WTC11 (cell line): ENCODE results near the gene TBC1D14. TPM values are rescaled to one million over a fixed set of nuclear protein-coding genes. Genes with fewer than 3 reads are reported as not detected.

Experiments
- ATAC-seq: fragments of 200-7000 bp; cut with Tn5 transposase; 2 replicates; pipeline ENCODE4 v1.10.0; 2021; ENCODE audit warnings: mild to moderate bottlenecking, moderate library complexity
- CTCF ChIA-PET: fragments of 300-600 bp; sonication (Branson Sonifier 250); formaldehyde crosslinking; loops from one replicate; lab custom pipeline; 2021; ENCODE audit warnings: antibody characterized with exemption; lab: Charles Lee
- POLR2A ChIA-PET: fragments of 350-600 bp; sonication (Branson Sonifier 250); formaldehyde crosslinking; loops from one replicate; lab custom pipeline; 2021; ENCODE audit warnings: antibody characterized with exemption; lab: Charles Lee
- DNase-seq: peaks from one replicate; pipeline ENCODE4 v3.0.0; 2021; ENCODE audit warnings: low spot score
- H3K27ac Mint-ChIP-seq: 2 replicates; pipeline ENCODE4 v1.8.0; 2021; ENCODE audit warnings: mixed read lengths
- H3K27me3 Mint-ChIP-seq: 2 replicates; pipeline ENCODE4 v1.8.0; 2021; ENCODE audit warnings: low read depth, mild to moderate bottlenecking, moderate library complexity, mixed read lengths
- H3K36me3 Mint-ChIP-seq: 2 replicates; pipeline ENCODE4 v1.8.0; 2021; ENCODE audit warnings: mixed read lengths
- H3K4me1 Mint-ChIP-seq: 2 replicates; pipeline ENCODE4 v1.8.0; 2022; ENCODE audit warnings: mixed read lengths
- H3K4me3 Mint-ChIP-seq: 2 replicates; pipeline ENCODE4 v1.8.0; 2021; ENCODE audit warnings: mild to moderate bottlenecking, moderate library complexity, mixed read lengths
- H3K9me3 Mint-ChIP-seq: 2 replicates; pipeline ENCODE4 v1.8.0; 2021; ENCODE audit warnings: mixed read lengths
- ATF1 ChIP-seq: sonication (generic); formaldehyde crosslinking; IDR thresholded peaks from 2 replicates; pipeline ENCODE4 v1.8.1; 2023; ENCODE audit warnings: mild to moderate bottlenecking, moderate library complexity, missing genetic modification reagents
- ATF3 ChIP-seq: sonication (generic); formaldehyde crosslinking; conservative IDR thresholded peaks from 2 replicates; pipeline ENCODE4 v1.8.1; 2022; ENCODE audit warnings: mild to moderate bottlenecking, missing genetic modification reagents
- CTCF ChIP-seq: fragments of 200-600 bp; IDR thresholded peaks from 2 replicates; pipeline ENCODE4 v1.8.0; 2022; ENCODE audit warnings: antibody characterized with exemption
- E2F5 ChIP-seq: sonication (generic); formaldehyde crosslinking; IDR thresholded peaks from 2 replicates; pipeline ENCODE4 v1.8.1; 2022; ENCODE audit warnings: mild to moderate bottlenecking, moderate library complexity, missing genetic modification reagents
- GRHL2 ChIP-seq: fragments of 250-450 bp; sonication (Bioruptor Pico); IDR thresholded peaks from 2 replicates; pipeline ENCODE4 v1.8.0; 2022; ENCODE audit warnings: mild to moderate bottlenecking, moderate library complexity; ENCODE audit not compliant: insufficient replicate concordance, severe bottlenecking
- JUN ChIP-seq: sonication (generic); formaldehyde crosslinking; IDR thresholded peaks from 2 replicates; pipeline ENCODE4 v1.8.0; 2023; ENCODE audit warnings: mild to moderate bottlenecking, missing genetic modification reagents
- MYBL2 ChIP-seq: sonication (generic); formaldehyde crosslinking; IDR thresholded peaks from 2 replicates; pipeline ENCODE4 v1.8.1; 2023; ENCODE audit warnings: mild to moderate bottlenecking, moderate library complexity, missing genetic modification reagents
- SMAD3 ChIP-seq: sonication (generic); formaldehyde crosslinking; IDR thresholded peaks from 2 replicates; pipeline ENCODE4 v1.8.0; 2022; ENCODE audit warnings: missing genetic modification reagents, mild to moderate bottlenecking, borderline replicate concordance
- TEAD4 ChIP-seq: sonication (generic); formaldehyde crosslinking; IDR thresholded peaks from 2 replicates; pipeline ENCODE4 v1.8.0; 2022; ENCODE audit warnings: mild to moderate bottlenecking, missing genetic modification reagents
- USF1 ChIP-seq: sonication (generic); formaldehyde crosslinking; IDR thresholded peaks from 2 replicates; pipeline ENCODE4 v1.8.0; 2022; ENCODE audit warnings: mild to moderate bottlenecking, missing genetic modification reagents
- ZBTB21 ChIP-seq: sonication (generic); formaldehyde crosslinking; IDR thresholded peaks from 2 replicates; pipeline ENCODE4 v1.8.1; 2023; ENCODE audit warnings: mild to moderate bottlenecking, missing genetic modification reagents, borderline replicate concordance
- ZBTB43 ChIP-seq: sonication (generic); formaldehyde crosslinking; IDR thresholded peaks from 2 replicates; pipeline ENCODE4 v1.8.1; 2023; ENCODE audit warnings: mild to moderate bottlenecking, missing genetic modification reagents
- ZNF232 ChIP-seq: sonication (generic); formaldehyde crosslinking; IDR thresholded peaks from 2 replicates; pipeline ENCODE4 v1.8.0; 2022; ENCODE audit warnings: mild to moderate bottlenecking, missing genetic modification reagents
- ZNF263 ChIP-seq: sonication (generic); formaldehyde crosslinking; IDR thresholded peaks from 2 replicates; pipeline ENCODE4 v1.8.1; 2022; ENCODE audit warnings: low read depth, mild to moderate bottlenecking, moderate library complexity, missing genetic modification reagents
- ZNF317 ChIP-seq: sonication (generic); formaldehyde crosslinking; IDR thresholded peaks from 2 replicates; pipeline ENCODE4 v1.8.1; 2023; ENCODE audit warnings: low read depth, mild to moderate bottlenecking, moderate library complexity, missing genetic modification reagents, borderline replicate concordance
- total RNA-seq: library from RNA; stranded (reverse); gene quantifications from 3 replicates; pipeline ENCODE4 v1.2.3, GENCODE V29; 2021

Gene TBC1D14
- total RNA-seq, 1 experiment from 2014 or later: 45.1 TPM

GRCh38 chr4:7023901-7024300 is 114.3 kb downstream of the TBC1D14 start:
- no peak for TF ChIP-seq ZBTB21 (CRISPR knock-in tag)
- no peak for TF ChIP-seq TEAD4 (CRISPR knock-in tag)
- no peak for TF ChIP-seq ZBTB43
- TF ChIP-seq ZNF317: no peak
- TF ChIP-seq ZNF232 (CRISPR knock-in tag): no peak
- TF ChIP-seq ZNF263 (CRISPR knock-in tag): no peak
- no peak for TF ChIP-seq ATF3 (CRISPR knock-in tag)
- no peak for TF ChIP-seq JUN
- TF ChIP-seq E2F5 (CRISPR knock-in tag): no peak
- no peak for TF ChIP-seq MYBL2 (CRISPR knock-in tag)
- ChIA-PET CTCF (interaction anchor here (0.5 kb wide), 1 partner anchor 108 kb away, joined by 3 read pairs; no protein-coding TSS in a partner anchor), POLR2A (no interaction called here)
- H3K4me1 Mint-ChIP-seq: peaks cover 29% of the 10 kb centered on the region
- no peaks in the 10 kb centered on the region for H3K9me3 Mint-ChIP-seq
- no peak overlapping the region for H3K4me3 Mint-ChIP-seq
- H3K27ac Mint-ChIP-seq: no peak overlapping the region
- H3K27me3 Mint-ChIP-seq: no peaks in the 10 kb centered on the region
- ATAC-seq: no peak
- DNase-seq: no peak
- H3K36me3 Mint-ChIP-seq: peaks cover 37% of the 10 kb centered on the region

- ChIA-PET POLR2A (no interaction called here), CTCF (interaction anchor here (0.6 kb wide), 1 partner anchor 18 kb away, joined by 3 read pairs; a partner anchor contains a TSS)
- ATAC-seq (no peak), DNase-seq (no peak)
- Mint-ChIP-seq H3K27me3 (no peaks in the 10 kb centered on the region), H3K4me1 (peaks cover 25% of the 10 kb centered on the region), H3K9me3 (no peaks in the 10 kb centered on the region), H3K4me3 (no peak overlapping the region), H3K36me3 (peaks cover 35% of the 10 kb centered on the region), H3K27ac (peak overlapping the region; percentile 7; the same call in 1 of the 2 replicates)
- TF ChIP-seq USF1: no peak
- TF ChIP-seq ATF1: no peak
Observed at GRCh38 chr4:7024336-7024890, 114.8 kb downstream of the TBC1D14 start.

GRCh38 chr4:7025040-7025602 is 115.5 kb downstream of the TBC1D14 start:
- ATAC-seq: no peak
- Mint-ChIP-seq H3K4me1 (peaks cover 22% of the 10 kb centered on the region), H3K4me3 (no peak overlapping the region), H3K9me3 (no peaks in the 10 kb centered on the region), H3K36me3 (peaks cover 40% of the 10 kb centered on the region), H3K27me3 (no peaks in the 10 kb centered on the region), H3K27ac (peak overlapping the region; percentile 60)
- POLR2A ChIA-PET: no interaction called here
- no peak for TF ChIP-seq CTCF
- no peak for TF ChIP-seq GRHL2
- no peak for TF ChIP-seq SMAD3
- CTCF ChIA-PET: interaction anchor here (0.6 kb wide), 1 partner anchor 18 kb away, joined by 3 read pairs; a partner anchor contains a TSS
- no peak for DNase-seq
